T-helper 2 cell (primary cell): ENCODE measurements around the gene USP5.
"Not testable (repeated sequence)": the region's sequence is repeated elsewhere in the genome, so short reads cannot be mapped to it uniquely, and the experiment has no call there.

ENCODE experiments used
- DNase-seq, 5 experiments: peaks; one replicate each; pipeline versions ENCODE4 v3.0.0 to v3.0.0-alpha.2; 2012 to 2022

USP5 gene

DNA sequence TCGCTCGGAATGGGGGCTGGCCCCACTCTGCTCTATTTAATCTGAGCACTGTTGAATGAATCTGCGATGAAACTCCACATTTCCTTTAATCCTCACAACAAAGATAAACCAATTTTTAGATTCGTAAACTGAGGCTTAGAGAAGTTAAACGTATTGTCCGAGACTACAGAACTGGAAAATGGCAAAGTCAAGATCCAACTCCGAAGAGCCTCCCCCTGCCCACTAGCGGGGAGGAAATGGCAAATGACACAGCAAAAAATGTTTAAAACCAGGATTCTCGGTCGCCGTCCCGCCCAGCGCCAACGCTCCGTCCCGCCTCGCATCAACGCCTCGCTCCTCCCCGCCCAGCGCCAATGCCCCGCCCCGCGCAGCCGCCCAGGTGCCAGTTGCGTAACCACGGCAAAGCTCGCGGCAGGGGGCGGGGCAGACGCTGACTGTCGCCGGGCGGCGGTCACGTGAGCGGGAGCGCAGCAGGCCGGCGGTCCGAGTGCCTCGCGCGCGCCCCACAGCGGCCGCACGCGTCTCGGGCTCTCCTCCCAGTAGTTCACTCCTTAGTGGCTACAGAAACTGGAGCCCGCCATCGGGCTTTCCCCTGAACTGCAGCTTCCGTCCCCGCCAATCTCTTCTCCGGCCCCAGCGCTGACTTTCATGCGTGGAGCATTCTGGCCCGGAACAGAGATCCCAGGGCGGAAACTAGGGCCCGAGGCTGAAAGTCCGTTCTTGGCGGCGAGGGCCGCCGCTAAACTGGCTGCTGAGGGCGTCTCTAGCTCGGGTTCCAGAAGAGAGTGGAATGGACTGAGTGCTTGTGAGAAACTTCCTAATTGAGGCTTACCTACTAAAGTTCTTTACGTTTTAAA, 39.1 kb downstream of the USP5 start:
- DNase-seq, result peak; percentile 97 to 99 (median 98)

DNA sequence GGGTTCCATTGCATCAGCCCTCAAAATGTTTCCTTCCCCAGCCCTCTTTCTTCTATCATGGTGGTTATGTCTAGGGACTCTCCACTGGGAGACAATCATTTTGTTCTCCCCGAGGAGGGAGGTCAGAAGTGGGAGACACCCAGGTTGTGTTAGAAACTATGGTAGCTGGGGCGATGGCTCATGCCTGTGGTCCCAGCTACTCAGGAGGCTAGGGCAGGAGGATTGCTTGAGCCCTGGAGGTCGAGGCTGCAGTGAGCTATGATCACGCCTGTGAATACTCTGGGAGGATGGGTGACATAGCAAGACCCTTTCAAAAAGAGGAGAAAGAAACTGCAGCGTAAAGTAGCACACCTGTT, 39.7 kb downstream of the USP5 start:
- DNase-seq, result no peak

DNA sequence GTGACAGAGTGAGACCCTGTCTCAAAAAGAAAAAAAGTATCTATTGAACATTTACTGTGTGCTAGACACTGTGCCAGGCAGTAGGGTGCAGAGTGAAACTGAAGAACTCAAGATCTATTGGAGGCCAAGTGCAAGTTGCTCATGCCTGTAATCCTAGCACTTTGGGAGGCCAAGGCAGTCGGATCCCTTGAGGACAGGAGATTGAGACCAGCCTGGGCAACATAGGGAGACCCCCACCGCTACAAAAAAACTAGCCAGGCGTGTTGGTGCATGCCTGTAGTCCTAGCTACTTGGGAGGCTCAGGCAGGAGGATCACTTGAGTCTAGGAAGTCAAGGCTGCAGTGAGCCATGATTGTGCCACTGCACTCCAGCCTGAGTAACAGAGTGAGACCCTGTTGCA, 40.7 kb downstream of the USP5 start:
- DNase-seq, result not testable (repeated sequence)

DNA sequence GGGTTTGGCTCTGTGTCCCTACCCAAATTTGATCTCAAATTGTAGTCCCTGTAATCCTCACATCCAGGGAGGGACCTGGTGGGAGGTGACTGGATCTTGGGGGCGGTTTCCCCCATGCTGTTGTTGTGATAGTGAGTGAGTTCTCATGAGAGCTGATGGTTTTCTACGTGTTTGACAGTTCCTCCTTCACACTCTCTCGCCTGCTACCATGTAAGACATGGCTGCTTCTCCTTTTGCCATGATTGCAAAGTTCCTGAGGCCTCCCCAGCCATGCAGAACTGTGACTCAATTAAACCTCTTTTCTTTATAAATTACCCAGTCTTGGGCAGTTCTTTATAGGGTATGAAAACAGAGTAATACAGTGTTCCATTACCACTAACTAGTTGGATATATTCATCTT, 42.4 kb downstream of the USP5 start:
- DNase-seq, result no peak

DNA sequence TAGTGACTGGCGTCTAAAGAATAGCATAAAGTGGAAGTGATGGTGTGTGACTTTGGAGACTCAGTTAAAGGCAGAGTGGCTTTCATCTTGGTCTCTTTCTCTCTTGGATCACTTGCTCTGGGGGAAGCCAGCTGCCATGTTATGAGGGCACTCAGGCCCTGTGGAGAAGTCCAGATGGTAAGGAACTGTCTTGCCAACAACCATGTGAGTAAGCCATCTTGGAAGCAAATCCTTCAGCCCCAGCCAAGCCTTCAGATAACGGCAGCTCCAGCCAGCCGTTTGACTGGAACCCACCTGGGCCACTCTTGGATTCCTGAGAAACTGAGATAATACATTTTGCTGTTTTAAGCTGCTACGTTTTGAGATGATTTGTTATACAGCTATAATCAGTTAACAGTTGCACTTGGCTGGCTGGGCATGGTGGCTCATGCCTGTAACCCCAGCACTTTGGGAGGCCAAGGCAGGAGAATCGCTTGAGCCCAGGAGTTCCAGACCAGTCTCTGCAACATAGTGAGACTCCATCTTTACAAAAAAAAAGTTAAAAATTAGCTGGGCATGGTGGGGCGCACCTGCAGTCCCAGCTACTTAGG, 45.0 kb downstream of the USP5 start:
- DNase-seq, result no peak

DNA sequence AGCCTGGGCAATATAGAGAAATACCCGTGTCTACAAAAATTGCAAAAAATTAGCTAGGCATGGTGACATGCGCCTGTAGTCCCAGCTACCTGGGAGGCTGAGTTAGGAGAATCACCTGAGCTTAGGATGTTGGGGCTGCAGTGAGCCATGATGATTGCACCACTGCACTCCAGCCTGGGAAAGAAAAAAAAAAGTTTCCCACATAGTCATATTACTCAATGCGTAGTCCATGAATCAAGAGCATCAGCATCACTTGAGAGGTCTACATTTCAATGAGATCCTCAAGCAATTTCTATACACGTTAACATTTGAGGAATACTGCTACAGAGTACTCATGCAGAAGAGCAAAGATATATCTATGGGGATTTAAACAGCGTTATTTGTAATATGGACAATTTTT, 47.5 kb downstream of the USP5 start:
- DNase-seq, result no peak

DNA sequence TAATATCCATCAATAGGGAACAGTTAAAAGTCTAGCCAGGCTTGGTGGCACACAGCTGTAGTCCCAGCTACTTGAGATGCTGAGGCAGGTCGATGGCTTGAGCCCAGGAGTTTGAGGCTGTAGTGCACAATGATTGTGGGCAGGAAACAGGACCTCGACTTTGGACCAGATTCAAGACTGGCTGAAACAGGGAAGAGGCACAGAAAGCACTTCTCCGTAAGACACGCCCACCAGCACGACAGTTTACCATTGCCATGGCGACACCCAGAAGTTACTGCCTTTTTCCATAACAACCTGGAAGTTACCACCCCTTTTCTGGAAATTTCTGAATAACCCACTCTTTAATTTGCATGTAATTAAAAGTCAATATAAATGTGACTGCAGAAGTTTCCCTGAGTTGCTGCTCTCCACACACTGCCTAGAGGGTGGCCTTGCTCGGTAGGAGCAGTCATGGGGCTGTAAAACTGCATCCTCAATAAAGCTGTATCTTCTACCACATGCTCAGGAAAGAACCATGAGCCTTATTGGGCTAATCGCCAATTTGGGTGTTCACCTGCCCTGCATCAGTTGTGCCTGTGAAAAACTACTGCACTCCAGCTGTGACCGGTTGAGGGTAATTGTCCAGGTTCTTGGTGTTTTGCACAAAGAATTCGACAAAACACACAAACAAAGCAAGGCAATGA, 48.0 kb downstream of the USP5 start:
- DNase-seq, result no peak

DNA sequence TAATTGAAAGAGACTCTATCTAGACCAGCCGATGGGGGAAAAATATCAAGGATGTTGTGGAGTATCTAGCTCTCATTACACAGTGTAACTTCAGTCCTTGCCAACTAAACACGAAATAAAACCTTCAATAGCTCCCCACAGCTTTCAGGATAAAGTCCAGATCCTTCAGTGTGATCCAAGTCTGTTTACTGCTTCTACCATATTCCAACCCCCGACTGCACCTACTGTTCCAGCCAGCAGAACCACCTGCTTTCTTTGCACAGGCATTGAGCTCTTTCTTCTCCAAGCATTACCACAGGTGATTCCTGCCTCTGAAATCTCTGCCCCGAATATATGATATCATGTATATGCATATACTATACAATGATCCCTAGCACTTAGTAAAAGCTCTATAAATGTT, 50.5 kb downstream of the USP5 start:
- no peak for DNase-seq

DNA sequence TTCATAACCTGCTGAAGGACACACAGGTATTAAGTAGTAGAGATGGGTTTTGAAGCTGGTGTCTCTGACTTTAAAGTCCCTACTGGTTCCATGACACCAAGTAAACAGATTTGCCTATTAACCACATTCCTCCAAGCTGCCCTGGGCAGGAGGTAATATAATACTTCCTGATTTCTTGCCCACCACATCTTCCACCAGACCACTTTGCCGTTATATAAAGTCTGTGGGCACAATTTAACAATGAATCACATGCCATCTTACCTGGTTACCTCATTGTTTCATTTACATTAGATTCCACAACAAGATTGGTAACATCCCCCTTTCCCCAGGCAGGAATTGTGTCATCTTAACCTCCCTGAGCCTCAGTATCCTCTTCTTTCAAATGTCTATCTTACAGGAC, 51.8 kb downstream of the USP5 start:
- no peak for DNase-seq

DNA sequence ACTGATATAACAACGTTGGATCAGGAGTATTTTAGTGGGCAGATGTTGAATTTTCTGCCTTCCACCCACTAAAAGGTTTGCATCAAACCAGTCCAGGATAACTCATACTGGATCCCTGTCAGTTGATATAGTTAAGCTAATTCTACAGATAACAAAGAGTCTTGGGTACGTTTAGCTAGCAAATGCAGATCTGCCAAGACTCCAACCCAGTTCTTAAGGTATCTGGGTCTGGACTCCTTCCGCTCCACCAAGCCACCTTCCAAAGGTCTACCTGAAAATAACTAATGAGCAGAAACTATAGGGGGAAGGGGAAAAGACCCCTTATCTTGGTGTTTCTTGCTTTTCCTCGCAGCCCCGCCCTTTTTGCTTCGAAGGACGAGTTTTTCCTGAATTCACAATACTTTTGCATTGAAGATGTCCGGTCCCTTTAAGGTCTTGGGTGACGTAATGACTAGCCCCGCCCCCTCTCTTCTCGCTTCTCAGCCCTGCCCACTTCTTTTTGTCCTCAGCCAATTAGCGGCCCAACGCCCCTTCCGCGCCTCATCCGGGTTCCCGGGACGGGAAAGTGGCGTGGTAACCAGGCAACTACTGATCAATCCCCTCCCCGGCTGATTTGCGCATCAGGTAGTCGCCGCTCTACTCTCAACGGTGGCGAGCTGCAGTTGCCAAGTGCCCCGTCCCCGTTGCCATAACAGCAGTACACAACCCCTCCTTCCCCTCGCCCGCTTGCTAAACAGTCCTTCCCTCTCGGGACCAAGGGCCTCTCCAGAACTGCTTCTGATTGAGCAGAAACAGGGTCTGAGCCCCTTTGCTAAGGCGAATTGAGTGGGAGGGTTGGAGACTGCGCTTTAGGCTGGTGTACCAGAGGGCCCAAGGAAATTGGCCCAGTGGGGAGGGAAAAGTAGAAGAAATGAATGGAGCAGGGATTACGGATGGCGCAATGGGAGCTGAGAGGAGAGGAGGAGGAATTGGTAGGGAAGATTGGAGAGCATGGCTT, 52.6 kb downstream of the USP5 start, which contains the start of gene LRRC23:
Gene LRRC23 (plus strand): TSS at position 543 of the 997 bp plus-strand sequence. CDS start 812 bp downstream, outside the sequence.
- DNase-seq, result peak; percentile 94 to 98 (median 97)

DNA sequence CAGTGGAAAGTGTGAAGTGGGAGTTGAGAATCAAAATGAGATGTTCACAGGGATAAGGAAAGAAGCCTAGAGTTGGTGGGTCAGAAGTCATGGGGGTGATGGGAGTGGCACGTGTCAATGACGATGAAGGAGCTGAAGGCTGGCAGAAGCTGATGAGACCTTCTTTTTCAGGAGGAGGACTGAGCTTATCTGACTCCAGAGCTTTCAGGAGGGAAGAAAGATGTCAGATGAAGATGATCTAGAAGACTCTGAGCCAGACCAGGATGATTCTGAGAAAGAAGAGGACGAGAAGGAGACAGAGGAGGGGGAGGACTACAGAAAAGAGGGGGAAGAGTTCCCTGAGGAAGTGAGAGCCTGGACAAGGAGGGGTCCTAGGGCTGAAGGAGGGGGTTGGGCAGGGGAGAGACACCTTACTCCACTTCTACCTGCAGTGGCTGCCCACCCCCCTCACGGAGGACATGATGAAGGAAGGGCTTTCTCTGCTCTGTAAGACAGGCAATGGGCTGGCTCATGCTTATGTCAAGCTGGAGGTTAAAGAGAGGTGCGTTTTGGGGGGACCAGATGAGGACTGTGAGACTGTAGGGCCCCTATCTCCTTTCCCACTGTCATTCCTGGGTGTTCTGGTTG, 53.6 kb downstream of the USP5 start:
- DNase-seq, result no peak

DNA sequence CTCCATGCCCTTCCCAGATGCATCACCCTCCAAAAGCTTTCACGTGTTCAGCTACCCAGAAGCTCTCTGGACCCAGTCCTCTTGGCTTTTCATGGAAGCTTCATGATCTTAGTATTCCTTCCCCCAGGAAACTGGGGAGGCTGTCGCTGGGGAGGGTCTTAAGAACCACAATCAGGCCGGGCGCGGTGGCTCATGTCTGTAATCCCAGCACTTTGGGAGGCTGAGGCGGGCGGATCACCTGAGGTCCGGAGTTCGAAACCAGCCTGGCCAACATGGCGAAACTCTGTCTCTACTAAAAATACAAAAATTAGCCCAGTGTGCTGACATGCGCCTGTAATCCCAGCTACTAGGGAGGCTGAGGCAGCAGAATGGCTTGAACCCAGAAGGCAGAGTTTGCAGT, 56.2 kb downstream of the USP5 start:
- DNase-seq, result not testable (repeated sequence)

DNA sequence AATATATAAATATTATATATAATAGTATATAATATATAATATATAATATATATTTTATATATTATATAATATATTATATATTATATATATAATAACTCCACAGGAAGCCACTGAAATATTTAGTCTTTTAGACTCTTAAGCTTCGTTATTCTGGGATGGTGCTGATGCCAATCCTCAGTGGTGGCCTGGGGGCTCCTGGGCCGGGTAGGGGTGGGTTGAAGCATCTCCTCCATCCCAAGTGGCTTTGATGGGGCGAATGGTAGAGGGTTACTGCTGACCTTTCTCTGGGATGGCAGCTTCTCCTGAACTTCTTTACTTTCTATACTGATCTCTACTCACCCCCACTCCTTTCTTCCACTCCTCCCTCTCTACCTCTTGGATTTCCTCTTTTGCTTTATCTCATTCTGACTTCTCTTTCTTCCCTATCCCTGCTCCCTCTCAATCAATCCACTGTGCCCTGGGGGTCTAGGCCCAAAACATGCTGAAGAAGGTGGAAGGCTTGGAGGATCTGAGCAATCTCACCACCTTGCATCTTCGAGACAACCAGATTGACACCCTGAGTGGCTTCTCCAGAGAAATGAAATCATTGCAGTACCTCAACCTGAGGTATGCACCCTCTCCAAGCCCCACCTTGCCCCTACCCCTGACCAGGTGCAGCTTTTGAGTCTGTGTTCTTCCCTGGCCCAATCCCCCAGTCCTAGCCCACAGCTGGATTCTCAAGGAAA, 57.6 kb downstream of the USP5 start:
- no peak for DNase-seq

DNA sequence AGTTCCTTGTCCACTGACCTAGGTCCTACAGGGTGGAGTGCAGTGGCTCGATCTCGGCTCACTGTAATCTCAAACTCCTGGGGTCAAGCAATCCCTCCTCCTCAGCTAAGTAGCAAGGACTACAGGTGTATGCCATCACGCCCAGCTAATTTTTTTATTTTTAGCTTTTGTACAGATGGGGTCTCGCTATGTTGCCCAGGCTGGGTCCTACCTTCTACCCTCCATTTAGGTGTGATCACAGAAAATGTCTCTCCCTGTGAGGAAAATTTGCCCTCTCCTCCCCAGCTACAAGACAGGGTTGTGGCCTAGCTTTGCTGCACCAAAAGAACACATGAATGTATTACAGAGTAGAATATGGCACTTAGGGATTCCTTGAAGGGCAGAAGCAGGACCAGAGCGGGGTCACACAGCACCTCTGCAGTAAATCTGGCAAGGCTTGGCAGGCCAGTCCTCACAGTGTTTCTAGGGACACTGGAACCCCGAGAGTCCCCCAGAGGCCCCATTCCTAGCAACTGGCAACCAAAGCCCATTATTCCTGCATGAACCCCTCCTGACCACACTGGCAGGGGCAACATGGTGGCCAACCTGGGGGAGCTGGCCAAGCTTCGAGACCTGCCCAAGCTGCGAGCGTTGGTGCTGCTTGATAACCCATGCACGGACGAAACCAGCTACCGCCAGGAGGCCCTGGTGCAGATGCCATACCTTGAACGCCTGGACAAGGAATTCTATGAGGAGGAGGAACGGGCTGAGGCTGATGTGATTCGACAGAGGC, 60.4 kb downstream of the USP5 start:
- DNase-seq, result no peak

DNA sequence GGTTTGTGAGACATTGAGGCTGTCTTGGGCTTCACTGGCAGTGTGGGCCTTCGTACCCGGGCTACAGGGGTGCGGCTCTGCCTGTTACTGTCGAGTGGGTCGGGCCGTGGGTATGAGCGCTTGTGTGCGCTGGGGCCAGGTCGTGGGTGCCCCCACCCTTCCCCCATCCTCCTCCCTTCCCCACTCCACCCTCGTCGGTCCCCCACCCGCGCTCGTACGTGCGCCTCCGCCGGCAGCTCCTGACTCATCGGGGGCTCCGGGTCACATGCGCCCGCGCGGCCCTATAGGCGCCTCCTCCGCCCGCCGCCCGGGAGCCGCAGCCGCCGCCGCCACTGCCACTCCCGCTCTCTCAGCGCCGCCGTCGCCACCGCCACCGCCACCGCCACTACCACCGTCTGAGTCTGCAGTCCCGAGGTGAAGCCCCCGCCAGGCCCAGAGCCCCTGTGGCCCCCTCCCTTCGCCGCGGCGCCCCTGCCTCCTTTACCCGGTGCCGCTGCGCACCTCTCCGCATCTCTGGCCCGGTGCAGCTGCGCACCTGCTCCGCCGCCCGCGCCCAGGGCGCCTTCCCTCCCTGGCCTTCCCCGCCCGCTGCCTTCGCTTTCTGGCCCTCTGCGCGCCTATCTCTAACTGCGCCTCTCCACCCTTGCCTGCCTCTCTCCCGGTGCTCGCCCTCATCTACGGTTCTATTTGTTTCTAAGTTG, 62.4 kb downstream of the USP5 start, which contains the start of gene ENO2:
Gene ENO2 (plus strand): TSS at position 335 of the 701 bp plus-strand sequence. CDS start 1,253 bp downstream, outside the sequence.
- peak; percentile 68 to 89 (median 80) for DNase-seq

DNA sequence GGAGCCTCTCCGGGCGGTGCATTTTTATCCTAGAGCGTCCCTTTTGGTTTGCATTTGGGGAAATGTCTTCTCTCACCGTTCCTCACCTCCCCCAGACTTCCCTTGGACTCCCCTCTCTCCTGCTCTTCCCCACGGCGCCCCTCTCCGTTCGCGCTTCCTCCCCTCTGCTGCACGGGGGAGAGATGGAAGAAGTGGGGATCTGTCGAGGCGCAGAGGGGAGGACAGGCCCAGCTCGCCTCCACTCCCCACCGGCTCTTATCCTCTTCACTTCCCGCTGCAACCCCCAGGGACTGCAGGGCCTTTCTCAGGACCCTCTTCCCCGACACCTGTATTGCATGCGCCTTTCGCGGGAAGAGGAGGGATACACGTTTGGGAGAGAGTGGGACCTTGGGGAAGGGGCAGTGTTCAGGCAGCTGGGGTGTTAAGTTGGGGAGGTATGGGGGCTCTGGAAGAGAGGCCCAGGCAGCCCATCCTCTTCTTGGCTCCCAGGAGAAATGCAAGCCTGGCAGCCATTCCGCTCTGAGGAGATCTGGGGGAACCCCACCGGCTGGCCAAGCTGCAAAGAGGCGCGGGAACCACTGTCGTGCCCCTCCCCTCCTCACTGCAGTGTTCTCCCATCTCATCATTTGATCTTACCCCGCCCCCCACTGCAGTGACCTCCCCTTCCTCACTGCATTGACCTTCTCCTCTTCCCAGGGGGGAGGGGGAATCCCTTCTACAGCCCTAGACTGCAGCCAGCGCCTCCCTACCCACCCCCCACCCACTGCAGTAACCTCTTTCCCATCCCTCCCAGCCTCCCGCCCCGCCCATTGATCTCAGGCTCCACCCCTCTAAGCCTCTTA, 63.2 kb downstream of the USP5 start:
- peak in 1 of 5 experiments; percentile 30 for DNase-seq

DNA sequence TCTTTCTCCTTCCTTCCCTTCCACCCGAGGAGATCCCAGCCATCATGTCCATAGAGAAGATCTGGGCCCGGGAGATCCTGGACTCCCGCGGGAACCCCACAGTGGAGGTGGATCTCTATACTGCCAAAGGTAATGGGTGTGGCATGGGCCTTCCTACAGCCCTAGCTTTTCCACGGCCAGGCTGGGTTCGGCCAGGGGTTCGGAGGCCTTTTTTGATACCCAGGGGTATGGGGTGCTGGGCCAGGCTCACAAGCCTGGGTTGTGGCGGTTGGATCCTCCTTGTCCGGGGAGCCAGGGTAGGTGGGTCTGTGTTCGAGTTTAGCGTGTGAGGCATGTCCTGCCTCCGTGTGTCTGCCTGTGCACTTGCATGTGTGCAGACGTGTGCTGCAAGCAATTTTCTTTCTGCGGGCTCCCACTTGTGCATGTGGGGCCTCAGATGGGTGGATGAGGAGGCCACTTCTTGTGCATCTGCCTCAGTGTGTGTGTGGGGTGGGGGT, 63.9 kb downstream of the USP5 start:
- no peak for DNase-seq
